ENCODE measurements around the gene PDE10A.
"Not testable (repeated sequence)": the region's sequence is repeated elsewhere in the genome, so short reads cannot be mapped to it uniquely, and the experiment has no call there.

Gene PDE10A

DNA sequence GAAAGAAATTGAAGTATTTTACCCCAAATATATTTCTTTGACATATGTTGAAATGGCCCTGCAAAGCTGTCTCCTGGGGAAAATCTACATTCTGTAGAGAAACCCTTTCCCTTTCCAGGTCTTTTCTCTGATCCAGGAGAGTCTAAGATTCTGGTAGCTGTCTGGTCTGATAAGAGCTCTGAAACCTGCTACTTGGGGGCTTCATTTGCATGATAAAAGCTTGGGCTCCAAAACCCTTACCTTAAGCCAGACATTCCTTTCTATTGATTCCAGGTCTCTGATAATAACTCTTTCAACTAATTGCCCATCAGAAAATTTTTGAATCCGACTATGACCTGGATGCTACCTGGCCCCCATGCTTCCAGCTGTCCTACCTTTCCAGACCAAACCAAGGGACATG, 184.5 kb downstream of the PDE10A start:
- DNase-seq (ENCODE audit: low read depth, low spot score) = no peak

DNA sequence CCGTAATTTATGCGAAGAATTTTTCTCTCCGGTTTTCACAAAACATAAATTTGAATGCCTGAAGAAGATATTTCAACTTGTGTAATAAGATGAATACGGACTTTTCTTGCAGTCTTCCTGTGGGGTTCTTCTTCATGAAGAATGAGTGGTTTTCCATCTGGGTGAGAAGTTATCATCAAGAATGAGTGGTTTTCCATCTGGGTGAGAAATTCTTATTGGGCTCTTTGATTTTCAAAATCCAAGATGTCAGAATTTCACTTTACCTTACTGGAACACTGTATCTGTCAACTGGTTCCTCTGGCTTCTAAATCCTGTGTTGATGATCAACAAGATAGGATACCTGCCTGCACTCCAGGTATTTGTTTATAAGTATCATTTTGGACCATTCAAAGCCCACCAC, 193.6 kb downstream of the PDE10A start:
- DNase-seq (ENCODE audit: low read depth, low spot score) = no peak

DNA sequence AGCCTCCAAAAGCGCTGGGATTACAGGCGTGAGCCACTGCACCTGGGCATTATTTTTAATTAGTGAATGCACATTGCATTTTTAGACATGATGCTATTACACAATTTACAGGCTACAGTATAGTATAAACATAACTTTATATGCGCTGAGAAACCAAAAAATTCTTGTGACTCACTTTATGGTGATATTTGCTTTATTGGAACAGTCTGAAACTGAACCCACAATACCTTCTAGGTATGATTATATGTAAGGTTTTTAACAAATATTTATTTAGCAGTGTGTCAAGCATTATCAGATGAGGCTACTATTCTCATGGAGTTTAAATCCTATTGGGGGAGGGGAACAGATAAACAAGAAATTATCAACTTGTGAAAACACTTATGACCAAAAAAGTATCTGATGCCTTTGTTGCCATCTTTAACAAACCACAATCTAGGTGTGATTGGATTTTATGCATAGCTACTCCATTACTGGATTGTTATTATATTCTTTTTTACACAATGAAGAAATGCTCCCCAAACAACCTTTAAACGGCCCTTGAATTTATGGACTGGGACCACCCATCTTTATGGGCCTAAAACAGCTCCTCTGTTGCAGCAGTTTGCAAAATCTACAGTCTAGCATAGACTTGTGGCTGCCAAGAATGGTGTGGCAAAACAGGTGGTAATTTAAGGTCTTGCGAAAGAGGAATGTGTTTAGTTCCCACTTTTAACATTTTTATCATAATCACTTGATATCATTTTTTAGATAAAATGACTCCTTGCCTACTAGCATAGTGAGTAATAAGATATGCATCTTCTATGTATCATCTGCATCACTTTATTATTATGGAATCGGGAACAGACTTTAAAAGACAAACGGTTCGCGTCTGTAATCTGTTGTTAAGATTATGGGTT, 194.5 kb downstream of the PDE10A start:
- no peak for DNase-seq (ENCODE audit: low read depth, low spot score)

DNA sequence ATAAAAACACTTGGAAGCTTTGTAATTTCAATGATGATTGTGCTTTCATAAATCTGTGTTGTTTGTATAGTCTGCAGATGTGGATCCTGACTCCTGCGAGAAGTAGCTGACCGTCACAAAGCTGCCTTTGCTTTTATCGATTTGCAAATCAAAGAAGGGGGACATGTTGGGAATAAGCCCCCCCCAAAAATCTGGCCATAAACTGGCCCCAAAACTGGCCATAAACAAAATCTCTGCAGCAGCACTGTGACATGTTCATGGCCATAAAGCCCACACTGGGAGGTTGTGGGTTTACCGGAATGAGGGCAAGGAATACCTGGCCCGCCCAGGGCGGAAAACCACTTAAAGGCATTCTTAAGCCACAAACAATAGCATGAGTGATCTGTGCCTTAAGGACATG, 199.5 kb downstream of the PDE10A start:
- not testable (repeated sequence) for DNase-seq (ENCODE audit: low read depth, low spot score)

DNA sequence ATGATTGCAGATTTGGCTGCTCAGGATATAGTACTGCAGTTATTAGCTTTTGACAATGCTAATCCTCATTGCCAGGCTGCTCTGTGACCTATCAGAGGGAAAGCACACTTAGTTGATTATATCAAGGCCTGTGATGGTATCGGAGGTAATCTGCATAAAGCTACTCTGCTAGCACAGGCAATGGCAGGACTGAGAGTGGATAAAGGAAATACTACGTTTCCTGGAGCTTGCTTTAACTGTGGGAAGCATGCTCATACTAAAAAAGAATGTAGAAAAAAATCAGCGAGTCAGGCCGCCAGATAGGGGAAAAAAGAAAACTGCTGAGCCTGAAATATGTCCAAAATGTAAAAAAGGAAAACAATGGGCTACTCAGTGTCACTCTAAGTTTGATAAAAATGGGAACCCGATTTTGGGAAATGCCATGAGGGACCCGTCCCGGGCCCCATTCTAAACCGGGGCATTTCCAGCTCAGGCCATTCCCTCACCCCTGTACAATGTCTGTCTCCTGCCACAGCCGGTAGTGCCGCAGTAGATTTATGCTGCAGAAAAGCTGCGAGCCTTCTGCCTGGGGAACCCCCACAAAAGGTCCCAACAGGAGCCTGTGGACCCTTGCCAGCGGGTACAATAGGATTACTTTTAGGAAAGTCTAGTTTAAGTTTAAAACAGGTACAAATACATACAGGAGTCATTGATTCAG, 203.3 kb downstream of the PDE10A start:
- not testable (repeated sequence) for DNase-seq (ENCODE audit: low read depth, low spot score)

DNA sequence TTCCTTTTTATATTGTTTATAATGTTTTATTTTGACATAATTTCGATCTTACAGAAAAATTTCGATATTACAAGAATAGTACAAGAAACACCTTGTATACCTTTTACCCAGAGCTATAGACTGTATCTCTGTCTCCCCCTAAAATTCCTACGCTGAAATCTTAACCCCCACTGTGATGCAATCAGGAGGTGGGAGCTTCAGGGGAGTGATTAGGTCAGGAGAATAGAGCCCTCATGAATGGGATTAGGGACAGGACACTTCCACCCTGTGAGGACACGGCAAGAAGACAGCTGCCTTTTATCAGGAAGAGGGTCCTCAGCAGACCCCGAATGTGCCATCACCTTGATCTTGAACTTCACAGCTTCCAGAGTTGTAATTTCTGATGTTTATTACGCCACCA, 204.9 kb downstream of the PDE10A start:
- DNase-seq (ENCODE audit: low read depth, low spot score) = no peak

DNA sequence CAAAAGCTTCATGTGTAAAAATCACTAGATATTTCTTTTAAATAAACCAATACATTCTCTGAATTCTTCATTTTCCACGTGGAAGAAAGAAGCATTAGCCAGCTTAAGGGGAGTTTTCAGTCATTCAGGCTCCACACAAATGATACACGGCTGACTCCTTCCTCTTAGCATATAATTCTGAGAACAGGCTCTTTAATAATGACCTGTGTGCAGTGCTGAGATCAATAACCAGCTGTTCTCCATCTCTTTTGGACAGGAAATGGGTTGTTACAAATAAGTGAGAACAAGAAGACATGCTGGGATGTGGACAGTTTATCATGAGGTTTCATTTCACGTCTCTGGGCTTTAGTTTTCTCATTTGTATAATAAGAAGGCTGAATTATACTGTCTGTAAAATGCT, 206.8 kb downstream of the PDE10A start:
- DNase-seq (ENCODE audit: low read depth, low spot score) = no peak

DNA sequence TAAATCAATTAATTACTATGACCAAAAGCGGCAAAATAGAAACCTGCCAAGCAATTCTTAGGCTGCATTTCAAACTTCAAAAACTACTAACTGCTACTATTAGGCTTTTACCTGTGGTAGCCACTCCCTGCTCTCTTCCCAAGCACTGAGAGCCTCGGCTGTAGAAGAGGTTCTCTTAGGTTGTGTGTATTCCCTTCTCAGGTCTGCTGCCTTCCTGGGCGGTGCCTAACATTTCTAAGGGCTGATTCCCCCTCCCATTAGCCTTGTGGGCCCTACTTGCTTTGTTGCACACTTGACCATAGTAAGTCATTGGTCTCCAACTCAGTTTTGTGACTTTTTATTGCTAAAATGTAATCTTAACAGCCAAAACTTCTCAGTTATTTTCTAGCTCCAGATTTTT, 207.6 kb downstream of the PDE10A start:
- DNase-seq (ENCODE audit: low read depth, low spot score) = no peak

DNA sequence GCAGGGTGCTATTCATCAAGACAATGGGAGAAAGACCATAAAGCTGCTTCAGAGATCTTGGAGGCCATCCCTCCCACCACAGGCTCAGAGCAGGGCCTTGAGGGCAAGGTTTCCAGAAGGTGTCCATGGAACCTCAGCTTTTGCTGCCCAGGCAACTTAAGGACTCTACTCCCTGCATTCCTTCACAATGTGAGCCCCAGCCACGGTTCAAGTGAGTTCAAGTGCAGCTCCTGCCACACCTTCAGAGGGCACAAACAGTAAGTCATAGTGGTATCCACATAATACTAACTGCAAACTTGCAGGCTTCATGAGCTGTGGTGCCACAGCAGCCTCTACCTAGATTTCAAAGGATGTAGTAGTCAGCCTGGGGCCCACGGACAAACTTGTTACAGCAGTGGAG, 209.6 kb downstream of the PDE10A start:
- no peak for DNase-seq (ENCODE audit: low read depth, low spot score)

DNA sequence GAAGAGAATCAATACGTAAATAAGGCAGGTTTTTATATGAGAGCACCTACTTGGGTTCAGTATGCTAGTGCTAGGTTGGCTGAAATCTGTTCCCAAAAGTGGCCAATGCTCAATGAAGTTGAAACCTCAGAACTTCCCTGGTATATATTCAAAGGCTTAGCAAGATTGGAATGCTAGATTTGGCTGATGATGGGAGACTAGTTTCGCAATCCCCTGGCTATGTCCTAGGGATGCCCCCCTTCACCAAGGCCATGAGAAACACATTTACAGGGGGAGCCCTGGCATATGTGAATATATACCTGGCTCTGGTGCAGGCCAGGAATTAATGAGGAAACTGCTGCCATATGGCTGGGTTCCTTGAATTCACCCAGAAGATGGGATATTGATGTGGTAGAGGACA, 211.2 kb downstream of the PDE10A start:
- no peak for DNase-seq (ENCODE audit: low read depth, low spot score)

DNA sequence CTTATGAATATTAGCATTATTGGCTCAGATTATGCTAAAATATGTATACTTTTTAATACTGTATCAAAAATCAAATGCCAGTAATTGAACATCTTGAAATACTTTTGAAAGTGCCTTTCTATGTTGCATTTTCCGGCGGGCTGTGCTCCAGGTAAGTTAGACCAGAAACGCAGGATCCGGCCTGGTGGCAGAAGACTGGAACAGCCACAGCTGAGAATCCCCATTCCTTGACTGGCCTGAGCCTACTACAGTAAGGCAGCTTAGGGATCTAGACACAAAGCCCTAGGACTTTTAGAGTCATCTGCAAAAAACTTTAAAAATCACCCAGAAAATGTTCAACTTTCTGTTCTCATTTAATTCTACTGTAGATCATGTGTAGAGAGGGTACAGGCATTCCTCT, 214.8 kb downstream of the PDE10A start:
- DNase-seq (ENCODE audit: low read depth, low spot score) = no peak

DNA sequence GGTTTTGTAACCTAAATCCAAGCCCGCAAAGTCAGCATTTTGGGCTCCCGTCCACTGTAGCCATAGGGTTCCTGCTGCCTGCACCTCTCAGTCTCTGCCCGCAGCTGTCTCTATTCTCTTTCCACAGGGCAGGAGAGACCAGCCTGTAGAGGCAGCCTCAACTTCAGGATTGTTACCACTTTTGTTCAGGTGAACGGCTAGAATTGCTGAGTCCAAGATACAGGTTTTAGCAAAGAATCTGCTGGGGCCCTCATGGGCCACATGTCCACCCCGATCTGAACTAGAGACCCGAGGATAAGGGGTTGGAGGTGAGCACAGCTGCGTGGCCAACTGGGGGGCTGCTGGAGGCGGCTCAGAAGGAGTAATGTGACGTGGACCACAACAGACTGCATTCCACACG, 215.9 kb downstream of the PDE10A start:
- DNase-seq (ENCODE audit: low read depth, low spot score) = no peak

DNA sequence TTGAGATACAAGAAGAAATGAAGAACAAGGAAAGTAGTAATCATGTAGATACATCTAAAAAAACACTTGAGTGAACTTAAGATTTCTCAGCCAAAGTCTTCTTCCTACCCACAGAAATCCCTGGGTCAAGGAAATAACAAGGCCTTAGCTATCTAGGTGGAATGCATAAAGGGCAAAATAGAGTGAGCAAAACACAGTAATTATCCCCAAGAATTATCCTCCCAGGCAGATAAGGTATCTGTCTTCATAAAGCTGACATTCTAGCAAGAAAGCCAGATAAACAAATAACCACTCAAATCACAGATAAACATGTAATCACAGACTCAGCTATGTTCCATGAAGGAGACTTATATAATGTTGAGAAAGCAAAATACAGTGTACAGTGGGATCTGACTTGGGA, 216.7 kb downstream of the PDE10A start:
- no peak for DNase-seq (ENCODE audit: low read depth, low spot score)

DNA sequence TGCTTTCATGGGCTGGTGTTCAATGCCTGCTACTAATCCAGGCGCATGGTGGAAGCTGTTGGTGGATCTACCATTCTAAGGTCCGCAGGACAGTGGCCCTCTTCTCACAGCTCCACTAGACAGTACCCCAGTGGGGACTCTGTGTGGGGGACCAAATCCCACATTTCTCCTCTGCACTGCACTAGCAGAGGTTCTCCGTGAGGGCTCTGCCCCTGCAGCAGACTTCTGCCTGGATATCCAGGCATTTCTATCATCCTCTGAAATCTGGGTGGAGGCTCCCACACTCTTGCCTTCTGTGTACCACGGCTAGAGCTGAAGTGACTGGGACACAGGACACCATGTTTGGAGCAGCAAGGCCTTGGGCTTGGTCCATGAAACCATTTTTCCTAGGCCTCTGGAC, 219.6 kb downstream of the PDE10A start:
- no peak for DNase-seq (ENCODE audit: low read depth, low spot score)

DNA sequence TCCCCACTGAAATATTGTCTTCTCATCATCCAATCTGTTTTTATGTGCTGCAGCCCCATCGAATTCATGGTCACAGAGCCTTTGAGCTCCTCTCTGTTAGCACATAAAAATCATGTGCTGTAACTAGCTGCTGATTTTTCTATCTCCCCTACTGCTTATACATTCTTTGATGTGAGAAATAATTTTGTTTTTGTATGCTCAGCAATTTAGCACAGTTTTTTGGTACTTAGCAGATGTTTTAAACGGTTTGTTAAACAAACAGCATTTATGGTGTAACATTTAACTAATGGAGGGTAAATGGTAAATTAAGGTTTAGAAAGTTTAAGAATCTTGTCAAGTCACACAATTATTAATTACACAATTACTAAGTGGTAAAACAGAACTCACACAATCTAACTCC, 221.9 kb downstream of the PDE10A start:
- no peak for DNase-seq (ENCODE audit: low read depth, low spot score)

DNA sequence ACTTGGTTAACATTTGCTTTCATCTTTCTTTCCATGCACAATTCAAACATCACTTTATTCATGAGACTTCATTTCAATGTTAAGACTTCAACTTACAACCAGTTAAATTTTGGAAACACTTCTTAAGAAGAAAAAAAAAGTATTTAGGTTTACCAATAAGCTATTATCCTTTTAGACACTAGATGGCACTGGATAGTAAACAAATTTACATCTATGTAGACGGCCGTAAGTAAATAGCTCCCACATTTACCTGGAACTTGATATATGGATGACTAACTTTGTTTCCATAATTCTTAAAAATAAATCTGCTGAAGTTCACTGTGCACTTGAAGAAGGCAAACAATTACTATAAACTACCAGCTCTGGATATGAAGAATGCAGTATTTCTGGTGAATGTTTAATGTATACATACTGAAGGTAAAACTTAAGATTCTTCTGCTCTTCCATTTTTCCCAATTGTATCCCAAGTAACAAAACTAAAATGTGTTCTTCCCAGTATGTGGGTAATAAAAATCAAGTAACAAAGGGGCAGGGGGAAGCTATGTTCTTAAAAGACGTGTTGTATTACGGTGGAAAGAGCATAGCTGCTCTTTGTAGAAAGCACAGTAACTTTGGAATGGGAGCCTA, 223.0 kb downstream of the PDE10A start:
- no peak for DNase-seq (ENCODE audit: low read depth, low spot score)

DNA sequence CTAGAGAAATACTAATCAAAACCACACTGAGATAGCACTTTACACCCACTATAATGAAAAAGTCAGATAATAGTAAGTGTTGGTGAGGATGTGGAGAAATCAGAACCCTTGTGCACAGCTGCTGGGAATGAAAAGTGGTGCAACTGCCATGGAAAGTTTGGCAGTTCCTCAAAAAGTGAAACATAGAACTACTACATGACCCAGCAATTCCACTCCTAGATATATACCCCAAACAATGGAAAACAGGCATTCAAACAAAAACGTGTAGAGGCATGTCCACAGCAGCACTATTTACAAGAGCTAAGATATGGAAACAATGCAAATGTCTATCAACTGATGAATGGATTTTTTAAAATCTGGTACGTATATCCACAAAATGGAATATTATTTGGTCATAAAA, 236.1 kb downstream of the PDE10A start:
- no peak for DNase-seq (ENCODE audit: low read depth, low spot score)

DNA sequence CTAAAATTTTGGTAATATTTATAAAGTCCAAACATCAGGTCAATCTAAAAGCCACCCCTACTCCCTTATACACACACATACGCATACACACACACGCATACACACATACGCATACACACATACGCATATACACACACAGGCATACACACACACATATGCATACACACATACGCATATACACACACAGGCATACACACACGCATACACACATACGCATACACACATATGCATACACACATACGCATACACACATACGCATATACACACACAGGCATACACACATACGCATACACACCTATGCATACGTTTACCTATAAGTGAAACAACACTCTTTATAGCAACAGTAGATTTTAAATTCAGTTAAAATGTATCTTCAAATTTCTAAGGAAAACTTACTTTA, 240.8 kb downstream of the PDE10A start:
- no peak for DNase-seq (ENCODE audit: low read depth, low spot score)

DNA sequence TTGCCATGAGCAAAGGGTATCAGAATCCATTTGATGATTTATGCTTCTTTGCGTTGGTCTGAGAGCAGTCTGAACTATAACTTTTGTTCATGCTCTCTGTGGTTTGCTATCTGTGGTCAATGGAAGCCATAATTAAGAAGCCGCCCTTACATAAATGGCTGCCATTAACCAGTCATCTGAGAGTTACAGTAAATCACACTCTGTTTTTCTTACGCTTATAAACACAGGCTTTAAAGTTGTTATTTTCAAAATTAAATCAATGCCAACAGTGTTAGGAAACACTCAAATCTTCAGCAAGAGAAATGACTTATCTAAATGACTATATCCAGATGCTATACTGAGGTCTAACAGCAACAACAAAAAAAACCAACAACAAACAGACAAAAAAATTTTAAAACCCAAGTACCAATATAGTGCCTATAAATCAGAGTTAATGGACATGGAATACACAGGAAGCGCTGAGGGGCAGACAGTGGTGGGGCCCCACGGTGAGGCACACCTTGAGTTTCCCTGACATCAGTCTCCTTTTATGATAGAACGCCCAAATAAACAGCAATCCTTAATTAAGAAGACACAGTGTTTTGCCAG, 245.7 kb downstream of the PDE10A start:
- DNase-seq (ENCODE audit: low read depth, low spot score) = no peak

DNA sequence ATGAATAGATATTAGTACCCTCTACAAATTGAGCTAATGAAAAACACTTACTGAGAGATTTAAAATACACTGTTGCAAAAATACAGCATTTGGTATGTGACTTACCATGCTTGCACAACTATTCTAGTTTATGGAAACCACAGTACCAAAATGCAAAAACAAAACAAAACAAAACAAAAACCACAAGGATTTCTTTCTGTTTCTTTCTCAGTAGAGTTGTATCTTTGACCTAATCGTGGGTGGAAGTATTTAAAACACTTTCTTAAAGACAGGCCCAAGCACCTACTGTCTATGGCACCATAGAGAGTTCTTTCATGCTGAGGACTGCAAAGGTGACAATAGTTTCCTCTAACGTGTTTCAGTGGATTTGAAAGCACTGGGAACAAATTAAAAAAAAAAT, 258.3 kb downstream of the PDE10A start:
- DNase-seq (ENCODE audit: low read depth, low spot score) = no peak

DNA sequence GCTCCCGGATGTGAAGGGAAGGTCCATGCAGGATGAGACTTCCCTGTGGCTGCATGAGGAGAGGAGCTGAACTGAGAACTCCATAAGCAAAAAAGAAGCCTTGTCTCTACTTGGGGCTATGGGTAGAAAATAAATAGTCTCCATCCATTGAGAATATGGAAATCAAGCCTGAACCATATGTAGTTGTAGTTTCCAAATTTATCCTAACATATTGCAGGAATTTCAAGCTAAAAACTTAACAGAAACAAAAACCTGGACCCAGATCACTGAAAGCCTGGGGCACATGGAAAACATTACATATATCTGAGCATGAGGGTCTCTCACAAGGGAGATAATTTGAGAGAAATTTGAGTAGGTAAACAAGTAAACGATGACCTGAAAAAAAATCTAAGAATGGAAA, 258.7 kb downstream of the PDE10A start:
- DNase-seq (ENCODE audit: low read depth, low spot score) = no peak

DNA sequence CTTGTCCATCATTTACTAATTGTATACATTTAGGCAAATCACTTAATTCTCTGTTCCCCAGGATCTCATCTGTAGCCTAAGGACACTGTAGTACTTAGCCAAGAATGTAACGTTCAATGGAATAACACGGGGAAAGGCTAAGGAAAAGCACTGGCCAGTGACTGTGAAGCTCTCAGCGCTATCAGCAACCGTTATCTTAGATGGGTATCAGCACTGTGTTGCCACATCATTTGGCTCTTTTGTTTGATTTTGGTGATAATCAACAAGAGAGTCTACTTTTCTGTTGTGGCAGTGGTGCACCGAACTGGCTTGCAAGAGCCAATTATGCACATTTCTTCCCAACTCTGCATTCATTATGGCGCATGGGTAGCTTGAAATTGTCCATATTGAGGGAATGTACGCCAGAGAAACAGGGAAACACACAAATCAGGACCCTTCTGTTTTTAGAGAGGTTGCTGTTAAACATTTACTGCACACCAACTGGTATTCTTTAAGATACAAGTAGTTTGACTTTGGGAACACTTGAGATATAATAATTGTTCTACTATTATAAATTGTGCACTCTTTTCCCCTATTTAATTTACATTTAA, 259.9 kb downstream of the PDE10A start:
- DNase-seq (ENCODE audit: low read depth, low spot score) = no peak
